ENCODE results near the gene HOXA7.

Gene HOXA7

DNA sequence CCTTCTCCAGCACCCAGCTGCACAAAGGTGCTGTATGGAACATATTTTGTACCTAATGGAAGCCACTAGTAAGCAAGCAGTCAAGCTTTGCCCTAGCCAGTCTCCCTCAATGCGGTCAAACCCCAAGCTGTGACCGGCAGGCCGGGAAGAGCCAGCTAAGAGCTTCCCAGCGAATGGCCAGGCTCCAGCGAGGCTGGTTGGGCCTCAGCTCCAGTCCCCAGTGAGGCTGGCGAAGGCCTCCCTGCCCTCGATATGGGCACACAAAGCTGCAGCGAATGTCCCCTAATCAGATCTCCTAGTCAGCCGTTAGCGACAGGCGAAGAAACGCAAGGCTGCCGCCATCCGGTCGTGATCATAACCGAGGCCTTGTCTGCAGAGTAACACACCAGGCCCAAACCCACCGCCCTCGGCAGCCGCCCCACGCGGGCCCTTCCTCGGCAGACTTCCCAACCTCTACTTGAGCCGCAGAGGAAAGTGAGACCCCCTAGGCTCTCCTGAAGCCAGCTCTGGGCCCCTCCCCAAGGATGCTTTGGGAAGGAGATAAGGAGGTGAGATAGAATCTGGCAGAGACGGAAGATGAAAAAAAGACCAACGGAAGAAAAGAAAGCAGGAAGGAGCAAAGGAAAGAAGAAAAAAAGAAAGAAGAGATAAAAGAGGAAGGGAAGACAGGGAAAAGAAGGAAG is 11.9 kb upstream of the HOXA7 start:
- no peak overlapping the region for H2AFZ ChIP-seq (ENCODE audit: low read length)
- TF ChIP-seq EZH2 (optimal IDR thresholded peaks at IDR 0.05; ENCODE audit: low read depth, low read length) (no peak), EZH2phosphoT487 (IDR thresholded peaks at IDR 0.05; ENCODE audit: low read length) (no peak)
- TF ChIP-seq, protein P1, sequence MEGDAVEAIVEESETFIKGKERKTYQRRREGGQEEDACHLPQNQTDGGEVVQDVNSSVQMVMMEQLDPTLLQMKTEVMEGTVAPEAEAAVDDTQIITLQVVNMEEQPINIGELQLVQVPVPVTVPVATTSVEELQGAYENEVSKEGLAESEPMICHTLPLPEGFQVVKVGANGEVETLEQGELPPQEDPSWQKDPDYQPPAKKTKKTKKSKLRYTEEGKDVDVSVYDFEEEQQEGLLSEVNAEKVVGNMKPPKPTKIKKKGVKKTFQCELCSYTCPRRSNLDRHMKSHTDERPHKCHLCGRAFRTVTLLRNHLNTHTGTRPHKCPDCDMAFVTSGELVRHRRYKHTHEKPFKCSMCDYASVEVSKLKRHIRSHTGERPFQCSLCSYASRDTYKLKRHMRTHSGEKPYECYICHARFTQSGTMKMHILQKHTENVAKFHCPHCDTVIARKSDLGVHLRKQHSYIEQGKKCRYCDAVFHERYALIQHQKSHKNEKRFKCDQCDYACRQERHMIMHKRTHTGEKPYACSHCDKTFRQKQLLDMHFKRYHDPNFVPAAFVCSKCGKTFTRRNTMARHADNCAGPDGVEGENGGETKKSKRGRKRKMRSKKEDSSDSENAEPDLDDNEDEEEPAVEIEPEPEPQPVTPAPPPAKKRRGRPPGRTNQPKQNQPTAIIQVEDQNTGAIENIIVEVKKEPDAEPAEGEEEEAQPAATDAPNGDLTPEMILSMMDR (IDR thresholded peaks at IDR 0.05; ENCODE audit: low read length): no peak
- H3K4me3 ChIP-seq (ENCODE audit: low read length): no peak overlapping the region
- H3K27ac ChIP-seq (ENCODE audit: low read length): no peak overlapping the region
- no peak overlapping the region for H3K4me2 ChIP-seq (ENCODE audit: low read depth, low read length)
- no peaks in the 10 kb centered on the region for H3K79me2 ChIP-seq (ENCODE audit: low read length)
- no peak for DNase-seq
- H3K9ac ChIP-seq (ENCODE audit: low read length): no peak overlapping the region
- H4K20me1 ChIP-seq (ENCODE audit: insufficient read depth, low read length): no peaks in the 10 kb centered on the region
- H3K27me3 ChIP-seq (replicated peaks; ENCODE audit: insufficient read depth, low read length): peaks cover 97% of the 10 kb centered on the region
- peaks cover 9% of the 10 kb centered on the region for H3K4me1 ChIP-seq (ENCODE audit: low read length)
- peaks cover 12% of the 10 kb centered on the region for H3F3A ChIP-seq (ENCODE audit: insufficient read depth, low read length)
- no peaks in the 10 kb centered on the region for H3K36me3 ChIP-seq (replicated peaks; ENCODE audit: insufficient read depth, low read length)
- H3K9me3 ChIP-seq (replicated peaks; ENCODE audit: insufficient read depth, low read length): no peaks in the 10 kb centered on the region
- H3K9me2 ChIP-seq (replicated peaks; ENCODE audit: insufficient read depth, low read length): no peaks in the 10 kb centered on the region

DNA sequence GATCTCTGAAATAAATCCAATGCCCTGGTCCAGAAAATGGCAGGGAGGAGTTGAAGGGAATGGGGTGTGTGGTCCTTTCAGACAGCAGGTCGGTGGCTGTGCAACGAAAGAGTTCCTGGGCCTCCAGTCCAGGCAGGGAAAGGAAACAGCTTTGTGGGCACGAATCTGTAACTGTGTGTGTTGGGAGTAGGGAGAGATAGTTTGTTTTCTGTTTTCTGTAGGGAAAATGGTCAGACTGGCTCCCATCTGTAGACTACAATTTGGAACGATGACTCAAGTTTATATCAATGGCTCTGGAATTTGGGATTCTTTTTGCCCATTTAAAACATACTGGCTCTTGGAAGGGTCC is 11.4 kb upstream of the HOXA7 start:
- H3K9me2 ChIP-seq (replicated peaks; ENCODE audit: insufficient read depth, low read length): no peaks in the 10 kb centered on the region
- peaks cover 9% of the 10 kb centered on the region for H3K4me1 ChIP-seq (ENCODE audit: low read length)
- no peaks in the 10 kb centered on the region for H3K9me3 ChIP-seq (replicated peaks; ENCODE audit: insufficient read depth, low read length)
- H2AFZ ChIP-seq (ENCODE audit: low read length): no peak overlapping the region
- no peak overlapping the region for H3K27ac ChIP-seq (ENCODE audit: low read length)
- peaks cover 12% of the 10 kb centered on the region for H3F3A ChIP-seq (ENCODE audit: insufficient read depth, low read length)
- H3K9ac ChIP-seq (ENCODE audit: low read length): no peak overlapping the region
- H4K20me1 ChIP-seq (ENCODE audit: insufficient read depth, low read length): no peaks in the 10 kb centered on the region
- no peak overlapping the region for H3K4me2 ChIP-seq (ENCODE audit: low read depth, low read length)
- H3K4me3 ChIP-seq (ENCODE audit: low read length): no peak overlapping the region
- peaks cover 97% of the 10 kb centered on the region for H3K27me3 ChIP-seq (replicated peaks; ENCODE audit: insufficient read depth, low read length)
- no peaks in the 10 kb centered on the region for H3K79me2 ChIP-seq (ENCODE audit: low read length)
- DNase-seq: no peak
- TF ChIP-seq EZH2phosphoT487 (IDR thresholded peaks at IDR 0.05; ENCODE audit: low read length) (no peak), EZH2 (optimal IDR thresholded peaks at IDR 0.05; ENCODE audit: low read depth, low read length) (no peak)
- no peaks in the 10 kb centered on the region for H3K36me3 ChIP-seq (replicated peaks; ENCODE audit: insufficient read depth, low read length)

DNA sequence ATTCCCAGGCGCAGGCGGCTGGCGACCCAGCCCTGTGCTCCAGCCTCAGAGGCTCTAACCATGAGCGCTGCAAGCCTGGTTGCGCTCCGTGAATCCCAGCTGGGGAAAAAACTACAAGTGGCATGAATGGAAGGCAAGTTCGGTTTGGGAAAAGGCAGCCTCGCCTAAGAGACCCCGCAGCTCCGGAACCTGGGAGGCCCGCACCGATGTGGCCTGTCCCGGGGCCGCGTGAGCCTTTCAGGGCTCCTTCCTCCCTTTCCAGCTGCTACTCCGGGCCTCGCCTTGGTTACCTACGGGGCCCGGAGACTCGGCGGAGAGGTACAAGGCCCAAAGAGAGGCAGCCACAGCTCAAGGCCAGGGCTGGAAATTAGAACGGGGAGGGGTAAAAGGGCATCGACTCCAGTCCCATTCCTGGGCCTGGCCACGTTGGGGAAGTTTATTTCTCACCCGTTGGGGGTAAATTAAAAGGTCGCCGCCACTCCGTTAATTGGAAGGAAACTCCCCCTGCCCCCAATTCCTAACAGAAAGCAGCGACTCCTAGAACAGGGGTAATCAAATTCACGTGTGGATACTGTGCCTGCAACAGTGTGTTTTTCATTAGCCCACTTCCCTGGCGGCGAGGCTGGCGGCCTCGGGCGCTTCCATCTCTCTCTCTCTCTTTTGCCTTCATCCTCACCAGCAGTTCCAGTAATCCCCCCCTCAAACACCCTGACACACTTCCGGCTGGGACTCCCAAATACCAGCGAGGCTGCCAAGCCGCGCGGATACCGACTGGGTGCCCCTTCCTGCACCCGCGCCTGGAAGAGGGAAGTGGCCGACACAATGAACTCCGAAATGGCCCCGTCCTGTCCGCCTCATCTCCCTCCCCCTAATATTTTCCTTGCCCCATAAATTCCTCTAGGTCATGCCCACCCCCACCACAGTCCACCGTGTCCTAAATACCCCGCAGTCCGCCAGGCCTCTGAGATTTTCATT is 10.3 kb upstream of the HOXA7 start:
- Histone ChIP-seq H2AFZ (ENCODE audit: low read length) (no peak overlapping the region), H3K9me2 (replicated peaks; ENCODE audit: insufficient read depth, low read length) (no peaks in the 10 kb centered on the region), H3K4me2 (ENCODE audit: low read depth, low read length) (no peak overlapping the region), H3K4me1 (ENCODE audit: low read length) (no peaks in the 10 kb centered on the region), H3K36me3 (replicated peaks; ENCODE audit: insufficient read depth, low read length) (no peaks in the 10 kb centered on the region), H3F3A (ENCODE audit: insufficient read depth, low read length) (peaks cover 5% of the 10 kb centered on the region; the same call in 1 of the 2 replicates), H3K27me3 (replicated peaks; ENCODE audit: insufficient read depth, low read length) (peaks cover 97% of the 10 kb centered on the region), H3K4me3 (ENCODE audit: low read length) (no peak overlapping the region), H3K9me3 (replicated peaks; ENCODE audit: insufficient read depth, low read length) (no peaks in the 10 kb centered on the region), H3K9ac (ENCODE audit: low read length) (no peak overlapping the region), H3K79me2 (ENCODE audit: low read length) (no peaks in the 10 kb centered on the region), H3K27ac (ENCODE audit: low read length) (no peak overlapping the region), H4K20me1 (ENCODE audit: insufficient read depth, low read length) (no peaks in the 10 kb centered on the region)
- TF ChIP-seq EZH2 (optimal IDR thresholded peaks at IDR 0.05; ENCODE audit: low read depth, low read length) (no peak), EZH2phosphoT487 (IDR thresholded peaks at IDR 0.05; ENCODE audit: low read length) (no peak)
- TF ChIP-seq, protein P1 (IDR thresholded peaks at IDR 0.05; ENCODE audit: low read length): no peak
- no peak for DNase-seq
